RCC 7860 (cell line): ENCODE data around the gene PPTC7.

Experiments used
- DNase-seq: peaks from one replicate; pipeline ENCODE4 v3.0.0-alpha.2; 2015; ENCODE audit warnings: low spot score
- FAIRE-seq: peaks from 2 replicates; lab custom pipeline; 2012; peaks lifted over from hg19 to GRCh38; lab: Jason Lieb, UNC

PPTC7 gene

GRCh38 chr12:110501399-110501751, 81.7 kb downstream of the PPTC7 start:
- peak; percentile 40 for DNase-seq
- no peak for FAIRE-seq

GRCh38 chr12:110498984-110499706, 84.0 kb downstream of the PPTC7 start:
- FAIRE-seq = no peak
- DNase-seq = no peak
